ENCODE measurements around the gene SAMD11. TPM values are rescaled to one million over a fixed set of nuclear protein-coding genes. Genes with fewer than 3 reads are reported as not detected.
"Not testable (repeated sequence)": the region's sequence is repeated elsewhere in the genome, so short reads cannot be mapped to it uniquely, and the experiment has no call there.

Gene SAMD11
- total and polyA plus RNA-seq, 10 of the 15 experiments (the other 5 are each of a cell fraction or from before 2014, with no cell fraction given) = 0.04 to 0.31 (median 0.19) TPM; not detected in 6

DNA sequence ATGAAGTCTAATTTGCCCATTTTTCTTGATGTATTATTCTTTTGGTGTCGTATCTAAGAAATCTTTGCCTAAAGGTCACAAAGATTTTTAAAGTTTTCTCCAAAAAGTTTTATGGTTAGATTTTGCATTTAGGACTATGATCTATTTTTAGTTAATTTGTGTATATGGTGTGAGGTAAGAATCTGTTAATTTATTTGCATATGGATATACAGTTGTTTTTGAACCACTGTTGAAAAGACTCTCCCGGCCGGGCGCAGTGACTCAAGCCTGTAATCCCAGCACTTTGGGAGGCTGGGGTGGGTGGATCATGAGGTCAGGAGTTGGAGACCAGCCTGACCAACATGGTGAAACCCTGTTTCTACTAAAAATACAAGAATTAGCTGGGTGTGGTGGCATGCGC lies 64.3 kb downstream of the SAMD11 start:
- ATAC-seq; H2AFZ ChIP-seq (ENCODE audit: control insufficient read depth, low read depth, low read length); BruUV-seq (replicated peaks); H3K27me3 ChIP-seq (replicated peaks in 1 of 2; ENCODE audit: control insufficient read depth in 2 of 2, insufficient read depth in 2 of 2, low read length in 1 of 2); H3K9me3 ChIP-seq (replicated peaks; ENCODE audit: control insufficient read depth, insufficient read depth, low read length); H3K79me2 ChIP-seq (ENCODE audit: control insufficient read depth, insufficient read depth, low read length); H3K36me3 ChIP-seq (ENCODE audit: control insufficient read depth in 2 of 2, insufficient read depth in 2 of 2, low read length in 1 of 2); POLR2A ChIA-PET; H4K20me1 ChIP-seq (ENCODE audit: control insufficient read depth, insufficient read depth); DNase-seq (ENCODE audit: low read depth, low spot score); FAIRE-seq; H3K9ac ChIP-seq (ENCODE audit: control insufficient read depth, insufficient read depth, low read length); SMC1A ChIA-PET (ENCODE audit: uncharacterized antibody, unreplicated experiment); in situ Hi-C loops (cut with MboI); H3K4me3 ChIP-seq; H3K27ac ChIP-seq (ENCODE audit: control insufficient read depth, insufficient read depth); H3K4me2 ChIP-seq (ENCODE audit: control insufficient read depth, insufficient read depth): not testable (repeated sequence)
- H3K4me1 ChIP-seq (ENCODE audit: control insufficient read depth, insufficient read depth, low read length) = peaks cover 17% of the 10 kb centered on the region
- CTCF ChIA-PET = interaction anchor here (1.1 to 1.7 kb wide), 2 partner anchors 45 to 304 kb away, joined by 3 read pairs; no protein-coding TSS in a partner anchor
- 53% methylated on average over 5 of the region's 5 CpGs for WGBS (ENCODE audit: insufficient coverage, insufficient replicate concordance, low lambda C conversion rate, missing lambda C conversion rate)
- intact Hi-C loops (cut with micrococcal nuclease; ENCODE audit: unreplicated experiment) = loop anchor here (1.0 kb wide), 1 partner anchor 76 kb away; no protein-coding TSS in a partner anchor
- RAD21 ChIA-PET (ENCODE audit: unreplicated experiment) = interaction anchor here (2.6 kb wide), 1 partner anchor 76 kb away, joined by 8 read pairs; no protein-coding TSS in a partner anchor

DNA sequence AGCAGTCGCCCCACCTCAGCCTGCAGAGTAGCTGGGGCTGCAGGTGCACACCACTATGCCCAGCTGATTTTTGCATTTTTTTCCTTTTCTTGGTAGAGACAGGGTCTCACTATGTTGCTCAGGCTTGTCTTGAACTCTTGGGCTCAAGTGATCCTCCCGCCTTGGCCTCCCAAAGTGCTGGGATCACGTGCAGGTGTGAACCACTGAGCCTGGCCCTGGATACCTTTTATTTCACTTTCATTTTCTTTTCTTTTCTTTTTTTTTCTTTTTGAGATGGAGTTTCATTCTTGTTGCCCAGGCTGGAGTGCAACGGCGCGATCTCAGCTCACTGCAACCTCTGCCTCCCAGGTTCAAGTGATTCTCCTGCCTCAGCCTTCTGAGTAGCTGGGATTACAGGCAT lies 67.6 kb downstream of the SAMD11 start:
- ChIA-PET SMC1A (ENCODE audit: uncharacterized antibody, unreplicated experiment) (interaction anchor here (1.0 to 1.3 kb wide), 2 partner anchors 48 to 73 kb away, joined by 3 to 4 read pairs; no protein-coding TSS in a partner anchor), CTCF (interaction anchor here (1.3 to 4.7 kb wide), 5 partner anchors 8 to 72 kb away, joined by 3 to 34 read pairs (median 15); partner anchors contain the start of gene ISG15), RAD21 (ENCODE audit: unreplicated experiment) (interaction anchor here (1.7 kb wide), 1 partner anchor 11 kb away, joined by 6 read pairs; no protein-coding TSS in a partner anchor), POLR2A (interaction anchor here (1.3 to 2.4 kb wide), 4 partner anchors 10 to 73 kb away, joined by 3 to 10 read pairs (median 4); no protein-coding TSS in a partner anchor)
- intact Hi-C loops (cut with micrococcal nuclease; ENCODE audit: unreplicated experiment); in situ Hi-C loops (cut with MboI); H3K9me3 ChIP-seq (replicated peaks; ENCODE audit: control insufficient read depth, insufficient read depth, low read length); H4K20me1 ChIP-seq (ENCODE audit: control insufficient read depth, insufficient read depth); H3K4me3 ChIP-seq; H3K27me3 ChIP-seq (replicated peaks in 1 of 2; ENCODE audit: control insufficient read depth in 2 of 2, insufficient read depth in 2 of 2, low read length in 1 of 2); DNase-seq (ENCODE audit: low read depth, low spot score); H3K36me3 ChIP-seq (ENCODE audit: control insufficient read depth in 2 of 2, insufficient read depth in 2 of 2, low read length in 1 of 2); H3K9ac ChIP-seq (ENCODE audit: control insufficient read depth, insufficient read depth, low read length); H3K4me2 ChIP-seq (ENCODE audit: control insufficient read depth, insufficient read depth); H2AFZ ChIP-seq (ENCODE audit: control insufficient read depth, low read depth, low read length); H3K79me2 ChIP-seq (ENCODE audit: control insufficient read depth, insufficient read depth, low read length); FAIRE-seq; H3K27ac ChIP-seq (ENCODE audit: control insufficient read depth, insufficient read depth); BruUV-seq (replicated peaks): not testable (repeated sequence)
- TF ChIP-seq BHLHE40 (IDR thresholded peaks at IDR 0.05; ENCODE audit: borderline replicate concordance in 1 of 2, low read depth in 2 of 2, low read length in 1 of 2) (peak in 1 of 2 experiments; percentile 73; a peak in 2 of 4 replicates), RAD51 (IDR thresholded peaks at IDR 0.05) (0 out of 2 replicates have a peak, but pooled peaks have one; percentile 57)
- WGBS (ENCODE audit: insufficient coverage, insufficient replicate concordance, low lambda C conversion rate, missing lambda C conversion rate) = 82% methylated on average over 6 of the region's 6 CpGs
- peak; percentile 55 for ATAC-seq
- H3K4me1 ChIP-seq (ENCODE audit: control insufficient read depth, insufficient read depth, low read length) = peaks cover 20% of the 10 kb centered on the region
